Astrocyte of the cerebellum (primary cell): ENCODE data around the gene BCAS1.

Experiments used
- DNase-seq: peaks from one replicate; pipeline ENCODE4 v3.0.0-alpha.2; 2011; ENCODE audit warnings: low read depth
- H3K4me3 ChIP-seq: 2 replicates; pipeline ENCODE4 v1.5.1; 2011; ENCODE audit warnings: mild to moderate bottlenecking, low read depth, low read length, moderate library complexity
- in situ Hi-C: cut with HindIII; loops from 2 replicates; pipeline ENCODE4 v1.10.0; 2017; ENCODE audit warnings: low sequenced_read_pairs
- TF ChIP-seq, protein P1 (sequence below): IDR thresholded peaks from 2 replicates; pipeline ENCODE4 v1.5.1; 2012; ENCODE audit warnings: low read length, low read depth, moderate library complexity, mild to moderate bottlenecking; ENCODE audit errors: missing control alignments

BCAS1 gene

DNA sequence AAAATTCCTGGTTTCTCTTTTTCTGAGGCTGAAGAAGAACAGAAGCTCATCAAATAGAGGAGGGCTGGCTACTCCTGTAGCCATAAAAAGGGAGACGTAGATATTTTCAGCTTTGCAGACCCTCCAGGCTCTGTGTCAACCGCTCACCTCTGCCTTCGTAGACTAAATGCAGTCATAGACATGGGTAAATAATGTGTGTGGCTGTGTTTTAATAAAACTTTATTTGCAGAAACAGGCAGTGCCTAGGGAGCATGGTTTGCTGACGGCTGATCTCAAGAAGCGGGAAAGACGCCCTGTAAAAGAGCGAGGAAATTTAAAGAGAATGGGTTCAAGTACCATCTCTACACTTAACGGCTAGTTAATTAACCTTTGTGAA is 171.8 kb downstream of the BCAS1 start:
- DNase-seq = no peak
- TF ChIP-seq, protein P1, sequence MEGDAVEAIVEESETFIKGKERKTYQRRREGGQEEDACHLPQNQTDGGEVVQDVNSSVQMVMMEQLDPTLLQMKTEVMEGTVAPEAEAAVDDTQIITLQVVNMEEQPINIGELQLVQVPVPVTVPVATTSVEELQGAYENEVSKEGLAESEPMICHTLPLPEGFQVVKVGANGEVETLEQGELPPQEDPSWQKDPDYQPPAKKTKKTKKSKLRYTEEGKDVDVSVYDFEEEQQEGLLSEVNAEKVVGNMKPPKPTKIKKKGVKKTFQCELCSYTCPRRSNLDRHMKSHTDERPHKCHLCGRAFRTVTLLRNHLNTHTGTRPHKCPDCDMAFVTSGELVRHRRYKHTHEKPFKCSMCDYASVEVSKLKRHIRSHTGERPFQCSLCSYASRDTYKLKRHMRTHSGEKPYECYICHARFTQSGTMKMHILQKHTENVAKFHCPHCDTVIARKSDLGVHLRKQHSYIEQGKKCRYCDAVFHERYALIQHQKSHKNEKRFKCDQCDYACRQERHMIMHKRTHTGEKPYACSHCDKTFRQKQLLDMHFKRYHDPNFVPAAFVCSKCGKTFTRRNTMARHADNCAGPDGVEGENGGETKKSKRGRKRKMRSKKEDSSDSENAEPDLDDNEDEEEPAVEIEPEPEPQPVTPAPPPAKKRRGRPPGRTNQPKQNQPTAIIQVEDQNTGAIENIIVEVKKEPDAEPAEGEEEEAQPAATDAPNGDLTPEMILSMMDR = no peak
- in situ Hi-C loops = no loop called here
- no peak overlapping the region for H3K4me3 ChIP-seq

GRCh38 chr20:53897884-53898555 is 172.4 kb downstream of the BCAS1 start:
- DNase-seq = no peak
- in situ Hi-C loops = no loop called here
- H3K4me3 ChIP-seq = no peak overlapping the region
- TF ChIP-seq, protein P1 = no peak

DNA sequence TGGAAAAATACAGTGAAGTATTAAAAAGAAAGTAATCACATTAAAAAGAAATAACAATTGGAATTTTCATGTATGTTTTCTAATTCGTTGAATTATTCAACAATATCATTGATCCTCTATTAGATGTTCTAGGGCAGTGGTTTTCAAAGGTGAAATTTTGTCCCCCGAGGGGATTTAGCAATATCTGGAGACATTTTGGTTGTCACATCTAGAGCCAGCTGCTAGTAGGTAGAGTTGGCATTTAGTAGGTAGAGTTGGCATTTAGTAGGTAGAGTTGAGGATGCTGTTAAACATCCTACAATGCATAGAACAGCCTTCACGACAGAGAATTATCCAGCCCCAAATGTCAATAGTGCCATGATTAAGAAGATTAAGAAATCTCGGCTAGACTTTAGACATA is 173.7 kb downstream of the BCAS1 start:
- TF ChIP-seq, protein P1 = no peak
- H3K4me3 ChIP-seq = no peak overlapping the region
- DNase-seq = no peak
- in situ Hi-C loops = no loop called here

- H3K4me3 ChIP-seq = no peak overlapping the region
- TF ChIP-seq, protein P1 = no peak
- DNase-seq = no peak
- in situ Hi-C loops = no loop called here
Observed at GRCh38 chr20:53896041-53896440, 174.4 kb downstream of the BCAS1 start.

DNA sequence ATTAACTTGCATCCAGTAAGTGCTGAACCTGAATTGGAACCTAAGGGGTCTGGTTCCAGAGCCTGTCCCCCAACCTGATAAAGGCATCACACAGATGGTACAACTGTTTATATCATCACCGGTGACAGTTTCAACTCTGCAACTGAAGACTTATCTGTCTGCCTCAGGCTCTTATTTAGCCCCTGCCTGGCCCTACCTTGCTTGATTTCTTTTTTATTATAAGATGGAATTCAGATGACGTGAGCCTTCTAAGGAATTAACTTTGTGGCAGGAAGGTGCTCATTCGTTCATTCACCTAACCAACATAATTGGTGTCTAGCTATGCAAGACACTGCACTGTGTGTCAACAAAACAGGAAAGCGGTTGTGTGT is 175.0 kb downstream of the BCAS1 start:
- TF ChIP-seq, protein P1 = no peak
- in situ Hi-C loops = no loop called here
- no peak overlapping the region for H3K4me3 ChIP-seq
- DNase-seq = no peak

DNA sequence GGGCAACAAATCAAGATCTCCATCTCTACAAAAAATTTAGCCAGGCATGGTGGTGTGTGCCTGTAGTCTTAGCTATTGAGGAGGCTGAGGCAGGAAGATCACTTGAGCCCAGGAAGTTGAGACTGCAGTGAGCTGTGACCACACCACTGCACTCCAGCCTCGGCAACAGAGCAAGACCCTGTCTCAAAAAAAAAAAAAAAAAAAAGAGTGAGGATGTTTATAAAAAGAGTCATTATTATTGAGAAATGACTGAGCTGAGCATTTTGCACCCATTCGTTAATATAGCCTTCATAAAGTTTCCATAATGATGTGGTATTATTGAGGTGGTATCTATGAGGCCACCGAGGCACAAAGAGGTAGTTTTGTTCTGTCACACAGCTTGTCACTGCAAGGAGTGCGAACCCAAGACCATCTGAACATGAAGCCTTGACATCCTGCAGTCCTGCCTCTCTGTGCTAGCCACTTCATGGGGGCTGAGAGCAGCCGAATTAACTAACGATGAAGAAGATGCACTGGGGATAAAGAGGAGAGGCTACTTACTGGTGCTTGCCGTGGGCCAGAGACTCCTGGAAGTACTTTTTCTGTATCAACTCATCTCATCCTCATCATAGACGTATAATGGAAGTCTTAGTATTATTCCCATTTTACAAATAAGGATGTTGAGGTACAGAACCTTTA is 175.5 kb downstream of the BCAS1 start:
- no peak for DNase-seq
- H3K4me3 ChIP-seq = no peak overlapping the region
- in situ Hi-C loops = no loop called here
- TF ChIP-seq, protein P1 = no peak
